H1 (cell line): Measurements from ENCODE around the gene ZSWIM6. TPM values are rescaled to one million over a fixed set of nuclear protein-coding genes. Genes with fewer than 3 reads are reported as not detected.

ENCODE experiments used
- CTCF ChIA-PET: fragments of 300-600 bp; sonication (Branson Sonifier 250); formaldehyde crosslinking; loops from one replicate; lab custom pipeline; 2021; ENCODE audit not compliant: partially characterized antibody; lab: Charles Lee
- POLR2A ChIA-PET: fragments of 300-600 bp; sonication (Branson Sonifier 250); formaldehyde crosslinking; loops from one replicate; lab custom pipeline; 2021; ENCODE audit warnings: inconsistent platforms; ENCODE audit not compliant: partially characterized antibody; lab: Charles Lee
- DNase-seq, 2 experiments: peaks; one replicate each; pipeline versions ENCODE4 v3.0.0 to v3.0.0-alpha.2; 2010 to 2022; ENCODE audit warnings: low spot score in 2 of 2, low read depth in 1 of 2, mixed read lengths in 1 of 2
- FAIRE-seq: peaks from 2 replicates; lab custom pipeline; 2011; peaks lifted over from hg19 to GRCh38; lab: Jason Lieb, UNC
- H2AFZ ChIP-seq: 2 replicates; pipeline ENCODE4 v1.8.1; 2012; ENCODE audit warnings: low read length, inconsistent platforms
- H2AK5ac ChIP-seq: 2 replicates; pipeline ENCODE4 v1.6.1; 2013; ENCODE audit warnings: low read depth, low read length
- H2BK120ac ChIP-seq: replicated peaks from 2 replicates; pipeline ENCODE3; 2013; ENCODE audit warnings: low read depth, low read length, inconsistent platforms
- H2BK12ac ChIP-seq: 2 replicates; pipeline ENCODE4 v1.6.1; 2013; ENCODE audit warnings: low read depth, low read length
- H2BK15ac ChIP-seq: 2 replicates; pipeline ENCODE4 v1.6.1; 2013; ENCODE audit warnings: low read length
- H2BK20ac ChIP-seq: 2 replicates; pipeline ENCODE4 v1.6.1; 2013; ENCODE audit warnings: low read length
- H2BK5ac ChIP-seq: 2 replicates; pipeline ENCODE4 v1.6.1; 2013; ENCODE audit warnings: low read depth, low read length
- H3K14ac ChIP-seq: 2 replicates; pipeline ENCODE4 v1.6.1; 2013; ENCODE audit warnings: inconsistent platforms; ENCODE audit not compliant: insufficient read length
- H3K18ac ChIP-seq: 2 replicates; pipeline ENCODE4 v1.6.1; 2013; ENCODE audit warnings: low read length; ENCODE audit errors: extremely low read depth
- H3K23ac ChIP-seq: 2 replicates; pipeline ENCODE4 v1.6.1; 2013; ENCODE audit warnings: inconsistent platforms; ENCODE audit not compliant: insufficient read length
- H3K23me2 ChIP-seq: 2 replicates; pipeline ENCODE4 v1.6.1; 2013; ENCODE audit warnings: low read depth, low read length
- H3K27ac ChIP-seq: 2 replicates; pipeline ENCODE4 v1.6.1; 2011; ENCODE audit warnings: low read depth, low read length, inconsistent platforms
- H3K27me3 ChIP-seq, 4 experiments: replicated peaks in 1 of 4; 1 replicate in 1 of 4; 2 replicates in 3 of 4; pipeline versions ENCODE4 v1.6.1 to v1.8.1; 2011 to 2013; ENCODE audit warnings: low read length in 3 of 4, mild to moderate bottlenecking in 3 of 4, inconsistent platforms in 2 of 4, mixed read lengths in 2 of 4, moderate library complexity in 1 of 4; ENCODE audit not compliant: control insufficient read depth in 3 of 4, insufficient read depth in 3 of 4; ENCODE audit errors: extremely low read depth in 1 of 4
- H3K36me3 ChIP-seq, 4 experiments: 2 replicates each; pipeline versions ENCODE4 v1.6.1 to v1.8.1; 2011 to 2013; ENCODE audit warnings: mild to moderate bottlenecking in 4 of 4, low read length in 3 of 4, moderate library complexity in 2 of 4, control low read depth in 1 of 4, inconsistent platforms in 1 of 4; ENCODE audit not compliant: insufficient read depth in 4 of 4, control insufficient read depth in 2 of 4
- H3K4ac ChIP-seq: replicated peaks from 2 replicates; pipeline ENCODE3; 2013; ENCODE audit warnings: low read length, low read depth, mixed read lengths, inconsistent platforms; ENCODE audit not compliant: insufficient read length
- H3K4me1 ChIP-seq, 4 experiments: replicated peaks in 1 of 4; 1 replicate in 1 of 4; 2 replicates in 3 of 4; pipeline versions ENCODE4 v1.6.1 to v1.8.1; 2011 to 2013; ENCODE audit warnings: low read length in 3 of 4, inconsistent platforms in 2 of 4, mixed read lengths in 1 of 4; ENCODE audit not compliant: insufficient read depth in 4 of 4, control insufficient read depth in 3 of 4
- H3K4me2 ChIP-seq, 2 experiments: 2 replicates each; pipeline versions ENCODE4 v1.6.1 to v1.8.1; 2011 to 2013; ENCODE audit warnings: low read depth in 2 of 2, low read length in 2 of 2, control low read depth in 1 of 2, inconsistent platforms in 1 of 2, mild to moderate bottlenecking in 1 of 2; ENCODE audit not compliant: insufficient read depth in 1 of 2
- H3K4me3 ChIP-seq, 4 experiments: fragments of 200-600, 300-600 bp in 1 of 4; sonication (generic), shearing (Covaris generic), sonication (Bioruptor Twin) in 1 of 4; 2 replicates each; pipeline versions ENCODE4 v1.5.1 to v1.8.1; 2011 to 2016; ENCODE audit warnings: low read length in 4 of 4, low read depth in 3 of 4, control low read depth in 2 of 4, inconsistent platforms in 2 of 4, mild to moderate bottlenecking in 2 of 4, mixed read lengths in 1 of 4, moderate library complexity in 1 of 4; ENCODE audit not compliant: insufficient read depth in 2 of 4; ENCODE audit errors: extremely low read depth in 1 of 4
- H3K56ac ChIP-seq: replicated peaks from 2 replicates; pipeline ENCODE3; 2013; ENCODE audit warnings: low read depth, mild to moderate bottlenecking, mixed read lengths, low read length, inconsistent platforms; ENCODE audit not compliant: insufficient read length
- H3K79me1 ChIP-seq: 2 replicates; pipeline ENCODE4 v1.6.1; 2013; ENCODE audit warnings: low read depth, low read length, control low read depth
- H3K79me2 ChIP-seq, 2 experiments: 2 replicates each; pipeline versions ENCODE4 v1.6.1 to v1.8.1; 2012 to 2013; ENCODE audit warnings: low read length in 2 of 2, mild to moderate bottlenecking in 2 of 2, inconsistent platforms in 1 of 2; ENCODE audit not compliant: insufficient read depth in 2 of 2, control insufficient read depth in 1 of 2
- H3K9ac ChIP-seq, 4 experiments: replicated peaks in 1 of 4; 1 replicate in 1 of 4; 2 replicates in 3 of 4; pipeline versions ENCODE4 v1.6.1 to v1.8.1; 2011 to 2013; ENCODE audit warnings: low read depth in 3 of 4, low read length in 3 of 4, control low read depth in 2 of 4, mild to moderate bottlenecking in 2 of 4, moderate library complexity in 2 of 4, inconsistent platforms in 1 of 4; ENCODE audit errors: extremely low read depth in 1 of 4
- H3K9me3 ChIP-seq, 2 experiments: 2 replicates each; pipeline versions ENCODE4 v1.6.1 to v1.8.1; 2012 to 2013; ENCODE audit warnings: mild to moderate bottlenecking in 2 of 2, moderate library complexity in 2 of 2, control low read depth in 1 of 2, inconsistent platforms in 1 of 2, low read depth in 1 of 2, low read length in 1 of 2, mixed read lengths in 1 of 2; ENCODE audit not compliant: insufficient read depth in 2 of 2
- H4K20me1 ChIP-seq, 2 experiments: replicated peaks in 1 of 2; 2 replicates each; pipeline versions ENCODE3 to v1.8.1; 2011 to 2013; ENCODE audit warnings: inconsistent platforms in 2 of 2, low read length in 2 of 2, mild to moderate bottlenecking in 1 of 2; ENCODE audit not compliant: insufficient read depth in 2 of 2, control insufficient read depth in 1 of 2
- H4K5ac ChIP-seq: 2 replicates; pipeline ENCODE4 v1.6.1; 2013; ENCODE audit warnings: low read length, low read depth, mixed read lengths, inconsistent platforms; ENCODE audit not compliant: insufficient read length
- H4K8ac ChIP-seq: 2 replicates; pipeline ENCODE4 v1.8.0; 2013; ENCODE audit warnings: mild to moderate bottlenecking, moderate library complexity, low read length, inconsistent platforms; ENCODE audit not compliant: insufficient read depth; ENCODE audit errors: extremely low read depth
- H4K91ac ChIP-seq: replicated peaks from 2 replicates; pipeline ENCODE3; 2013; ENCODE audit warnings: low read length, mixed read lengths, inconsistent platforms; ENCODE audit not compliant: insufficient read length
- ASH2L ChIP-seq: fragments of 200-600, 300-600 bp; sonication (generic); IDR thresholded peaks from one replicate; pipeline ENCODE4 v1.7.1; 2017; ENCODE audit warnings: low read length
- CTBP2 ChIP-seq: IDR thresholded peaks from 2 replicates; pipeline ENCODE4 v1.7.0; 2011; ENCODE audit warnings: borderline replicate concordance, mild to moderate bottlenecking, moderate library complexity, mixed read lengths, low read length; ENCODE audit not compliant: insufficient read depth, insufficient read length
- EZH2 ChIP-seq: fragments of 200-600 bp; sonication (generic); IDR thresholded peaks from 2 replicates; pipeline ENCODE4 v1.7.1; 2012; ENCODE audit warnings: low read depth, mild to moderate bottlenecking, moderate library complexity, low read length, inconsistent platforms; ENCODE audit not compliant: severe bottlenecking
- JUND ChIP-seq: IDR thresholded peaks from 2 replicates; pipeline ENCODE4 v1.6.1; 2011; ENCODE audit warnings: mild to moderate bottlenecking, improper control_type of control experiment, low read length
- KDM5A ChIP-seq: fragments of 200-600 bp; IDR thresholded peaks from 2 replicates; pipeline ENCODE4 v1.7.1; 2012; ENCODE audit warnings: mild to moderate bottlenecking, low read length, inconsistent platforms, mixed read lengths
- NANOG ChIP-seq: IDR thresholded peaks from 2 replicates; pipeline ENCODE4 v1.6.1; 2011; ENCODE audit warnings: low read length, low read depth, mild to moderate bottlenecking, inconsistent platforms; ENCODE audit not compliant: insufficient read depth, poor library complexity, severe bottlenecking
- PHF8 ChIP-seq: fragments of 200-600 bp; sonication (generic); conservative IDR thresholded peaks from 2 replicates; pipeline ENCODE4 v1.7.1; 2012; ENCODE audit warnings: low read depth, mild to moderate bottlenecking, inconsistent platforms, low read length, moderate library complexity
- RAD21 ChIP-seq, 2 experiments: IDR thresholded peaks in 1 of 2; conservative IDR thresholded peaks in 1 of 2; 2 replicates each; pipeline ENCODE4 v1.6.1; 2011; ENCODE audit warnings: low read depth in 2 of 2, low read length in 2 of 2, improper control_type of control experiment in 1 of 2, inconsistent platforms in 1 of 2, mild to moderate bottlenecking in 1 of 2, moderate library complexity in 1 of 2
- RBBP5 ChIP-seq: IDR thresholded peaks from 2 replicates; pipeline ENCODE4 v1.7.1; 2012; ENCODE audit warnings: low read depth, mild to moderate bottlenecking, inconsistent platforms, low read length, moderate library complexity, borderline replicate concordance
- SIRT6 ChIP-seq: IDR thresholded peaks from one replicate; pipeline ENCODE4 v1.7.1; 2012; ENCODE audit warnings: low read length, inconsistent platforms
- SUZ12 ChIP-seq: fragments of 200-600 bp; sonication (generic); IDR thresholded peaks from 2 replicates; pipeline ENCODE4 v1.6.1; 2012; ENCODE audit warnings: mild to moderate bottlenecking, inconsistent platforms, low read length, moderate library complexity, mixed read lengths
- TCF12 ChIP-seq: IDR thresholded peaks from 2 replicates; pipeline ENCODE4 v1.6.1; 2011; ENCODE audit warnings: low read depth, mild to moderate bottlenecking, low read length
- WGBS, 2 experiments: shearing (Covaris generic) in 1 of 2; methylation state at CpG; one replicate each; pipeline versions ENCODE4 v1.1.6 to v1.1.7; 2013 to 2015; ENCODE audit warnings: low lambda C conversion rate in 2 of 2, mixed read lengths in 2 of 2, inconsistent platforms in 1 of 2, low coverage in 1 of 2, missing lambda C conversion rate in 1 of 2; ENCODE audit not compliant: insufficient replicate concordance in 2 of 2, insufficient coverage in 1 of 2, insufficient read length in 1 of 2; ENCODE audit errors: extremely low coverage in 1 of 2, missing lambda C conversion rate in 1 of 2; 5-methylcytosine and 5-hydroxymethylcytosine counted together
- polyA plus RNA-seq, 7 experiments: library from polyadenylated mRNA; depleted of rRNA in 3 of 7; stranded (reverse) in 5 of 7; unstranded in 2 of 7; fragments of >200 nt in 5 of 7; fragments of 200-250 nt in 2 of 7; gene quantifications; 1 replicate in 5 of 7; 2 replicates in 1 of 7; 4 replicates in 1 of 7; pipeline versions ENCODE4 v1.2.1 to v1.2.3, GENCODE V29; 2011 to 2013; ENCODE audit warnings: missing spikeins in 2 of 7, mixed read lengths in 2 of 7
- total RNA-seq: library from RNA; stranded (reverse); fragmentation: NEBNext Ultra II Directional; extraction: Animal tissue kit (Norgen Biotek cat#: 25700); gene quantifications from 2 replicates; pipeline ENCODE4 v1.2.1, GENCODE V29; 2021

Gene ZSWIM6
- total and polyA plus RNA-seq, 2 of the 8 experiments (the other 6 are each of a cell fraction or from before 2014, with no cell fraction given): 7.9 to 12.4 TPM

GRCh38 chr5:61333321-61333953, 1.4 kb downstream of the ZSWIM6 start:
- 0 out of 7 replicates have a peak overlapping the region, but pooled peaks of 1 of the 4 experiments have one; percentile 10 for H3K9ac ChIP-seq
- no peak overlapping the region for H2BK120ac ChIP-seq
- DNase-seq: peak in 1 of 2 experiments; percentile 64
- H3K9me3 ChIP-seq: no peaks in the 10 kb centered on the region
- no peak overlapping the region for H4K5ac ChIP-seq
- H3K4me2 ChIP-seq: peak overlapping the region; percentile 46 to 85
- no peak overlapping the region for H3K27ac ChIP-seq
- no peak for FAIRE-seq
- peaks cover 13% of the 10 kb centered on the region; the same call in 1 of the 2 replicates for H3K23me2 ChIP-seq
- H2BK20ac ChIP-seq: no peak overlapping the region
- no peak overlapping the region for H2BK12ac ChIP-seq
- peaks cover 3 to 16% (median 10%) of the 10 kb centered on the region in 4 experiments; a peak in 6 of 7 replicates for H3K4me1 ChIP-seq
- H4K20me1 ChIP-seq: peaks cover 26 to 31% of the 10 kb centered on the region in 2 experiments
- H4K91ac ChIP-seq: no peak overlapping the region
- H2AK5ac ChIP-seq: no peak overlapping the region
- H2BK5ac ChIP-seq: no peak overlapping the region
- peaks cover 12 to 53% (median 36%) of the 10 kb centered on the region in 4 experiments for H3K27me3 ChIP-seq
- no peak overlapping the region for H3K4ac ChIP-seq
- peak overlapping the region; percentile 61 to 93 (median 66) for H3K4me3 ChIP-seq
- 2% methylated on average over 37 of the region's 75 CpGs; no CpG with 5 or more reads in 1 of the 2 experiments for WGBS, 2 experiments
- no peaks in the 10 kb centered on the region for H3K36me3 ChIP-seq
- TF ChIP-seq EZH2 (peak; percentile 69), RAD21 (IDR thresholded peaks at IDR 0.05 in 1 of 2, conservative IDR thresholded peaks at IDR 0.05 in 1 of 2; ENCODE audit: low read depth in 2 of 2, low read length in 2 of 2) (no peak), SIRT6 (no peak), RBBP5 (peak; percentile 50; the same call in 1 of the 2 replicates), NANOG (no peak), TCF12 (no peak), PHF8 (no peak), KDM5A (no peak), JUND (no peak), CTBP2 (peak; percentile 30), ASH2L (peak; percentile 64), SUZ12 (peak; percentile 67)
- ChIA-PET POLR2A (interaction anchor here (1.2 to 1.3 kb wide), 2 partner anchors 13 kb away, joined by 3 read pairs; no protein-coding TSS in a partner anchor), CTCF (no interaction called here)
- H3K23ac ChIP-seq: no peak overlapping the region
- no peaks in the 10 kb centered on the region for H3K79me1 ChIP-seq
- peaks cover 0 to 45% of the 10 kb centered on the region in 2 experiments; a peak in 2 of 4 replicates for H3K79me2 ChIP-seq
- H3K18ac ChIP-seq: no peak overlapping the region; the same call in 1 of the 2 replicates
- no peak overlapping the region for H3K14ac ChIP-seq
- H2BK15ac ChIP-seq: no peak overlapping the region
- no peak overlapping the region for H3K56ac ChIP-seq
- no peak overlapping the region; the same call in 1 of the 2 replicates for H4K8ac ChIP-seq
- no peak overlapping the region for H2AFZ ChIP-seq
